HCT116 (cell line): ENCODE data around the gene PRKCZ.
"Not testable (repeated sequence)": the region's sequence is repeated elsewhere in the genome, so short reads cannot be mapped to it uniquely, and the experiment has no call there.

Experiments used
- CEBPB ChIP-seq: IDR thresholded peaks from 2 replicates; pipeline ENCODE4 v1.6.1; 2012; ENCODE audit warnings: low read depth
- EZH2 ChIP-seq: fragments of 200-600 bp; sonication (generic); IDR thresholded peaks from 2 replicates; pipeline ENCODE4 v1.6.1; 2017; ENCODE audit warnings: antibody characterized with exemption, mixed run types
- MAX ChIP-seq: IDR thresholded peaks from 2 replicates; pipeline ENCODE4 v1.6.1; 2012
- POLR2A ChIP-seq: IDR thresholded peaks from 2 replicates; pipeline ENCODE4 v1.7.0; 2011; ENCODE audit warnings: borderline replicate concordance; ENCODE audit not compliant: insufficient read depth, insufficient read length; ENCODE audit errors: extremely low read depth
- RAD21 ChIP-seq: IDR thresholded peaks from 2 replicates; pipeline ENCODE4 v1.6.1; 2012; ENCODE audit warnings: low read depth, mild to moderate bottlenecking
- TCF7L2 ChIP-seq: IDR thresholded peaks from 2 replicates; pipeline ENCODE4 v1.7.0; 2011; ENCODE audit warnings: borderline replicate concordance, inconsistent platforms; ENCODE audit not compliant: insufficient read depth, insufficient read length; ENCODE audit errors: extremely low read depth
- ZBTB33 ChIP-seq: IDR thresholded peaks from 2 replicates; pipeline ENCODE4 v1.6.1; 2011; ENCODE audit warnings: mild to moderate bottlenecking, low read length, moderate library complexity; ENCODE audit not compliant: insufficient replicate concordance; ENCODE audit errors: extremely low read depth
- ZNF274 ChIP-seq: fragments of 200-500 bp; sonication (Bioruptor generic); IDR thresholded peaks from 2 replicates; pipeline ENCODE4 v1.6.1; 2014; ENCODE audit warnings: mild to moderate bottlenecking, low read depth, low read length, inconsistent platforms
- TF ChIP-seq, protein P1 (sequence below), 3 experiments: fragments of 200-600 bp in 1 of 3; sonication (generic) in 1 of 3; IDR thresholded peaks in 2 of 3; conservative IDR thresholded peaks in 1 of 3; 2 replicates each; pipeline ENCODE4 v1.5.1; 2012 to 2017; ENCODE audit warnings: low read depth in 2 of 3, low read length in 2 of 3, antibody characterized with exemption in 1 of 3, borderline replicate concordance in 1 of 3, control low read depth in 1 of 3, mild to moderate bottlenecking in 1 of 3, mixed read lengths in 1 of 3, mixed run types in 1 of 3, moderate library complexity in 1 of 3; ENCODE audit not compliant: insufficient read depth in 1 of 3

- not testable (repeated sequence) for TF ChIP-seq RAD21, EZH2, ZNF274, CEBPB, POLR2A, TCF7L2, ZBTB33, MAX
- TF ChIP-seq, protein P1, sequence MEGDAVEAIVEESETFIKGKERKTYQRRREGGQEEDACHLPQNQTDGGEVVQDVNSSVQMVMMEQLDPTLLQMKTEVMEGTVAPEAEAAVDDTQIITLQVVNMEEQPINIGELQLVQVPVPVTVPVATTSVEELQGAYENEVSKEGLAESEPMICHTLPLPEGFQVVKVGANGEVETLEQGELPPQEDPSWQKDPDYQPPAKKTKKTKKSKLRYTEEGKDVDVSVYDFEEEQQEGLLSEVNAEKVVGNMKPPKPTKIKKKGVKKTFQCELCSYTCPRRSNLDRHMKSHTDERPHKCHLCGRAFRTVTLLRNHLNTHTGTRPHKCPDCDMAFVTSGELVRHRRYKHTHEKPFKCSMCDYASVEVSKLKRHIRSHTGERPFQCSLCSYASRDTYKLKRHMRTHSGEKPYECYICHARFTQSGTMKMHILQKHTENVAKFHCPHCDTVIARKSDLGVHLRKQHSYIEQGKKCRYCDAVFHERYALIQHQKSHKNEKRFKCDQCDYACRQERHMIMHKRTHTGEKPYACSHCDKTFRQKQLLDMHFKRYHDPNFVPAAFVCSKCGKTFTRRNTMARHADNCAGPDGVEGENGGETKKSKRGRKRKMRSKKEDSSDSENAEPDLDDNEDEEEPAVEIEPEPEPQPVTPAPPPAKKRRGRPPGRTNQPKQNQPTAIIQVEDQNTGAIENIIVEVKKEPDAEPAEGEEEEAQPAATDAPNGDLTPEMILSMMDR (IDR thresholded peaks at IDR 0.05 in 2 of 3, conservative IDR thresholded peaks at IDR 0.05 in 1 of 3; ENCODE audit: borderline replicate concordance in 1 of 3, insufficient read depth in 1 of 3, low read depth in 2 of 3, low read length in 2 of 3): not testable (repeated sequence)
These were observed 64.4 kb downstream of the PRKCZ start for GRCh38 chr1:2114635-2115007.
